Posterior vena cava (tissue), 2 donors: ENCODE measurements around the gene RASSF8. TPM values are rescaled to one million over a fixed set of nuclear protein-coding genes. Genes with fewer than 3 reads are reported as not detected.

Experiments used
- DNase-seq: peaks from one replicate; pipeline ENCODE4 v3.0.0-alpha.2; 2020; ENCODE audit warnings: low spot score
- intact Hi-C, 2 donors: fragments of 100-400 bp; cut with DNase I; formaldehyde crosslinking; loops; one replicate each; pipeline versions ENCODE4 v1.14.1 to v1.14.2; 2022 to 2023
- total RNA-seq, 2 donors: library from RNA; stranded (reverse); fragmentation: NEBNext Ultra II Directional; extraction: Animal tissue kit (Norgen Biotek cat#: 25700); gene quantifications; one replicate each; pipeline ENCODE4 v1.2.1, GENCODE V29; 2021
- donor health status: DM: yes; HTN: yes; CAD: no.
- donor health status: DM: yes; HTN: yes; CAD: no.

Gene RASSF8
- total RNA-seq, 2 donors from 2014 or later: 74.5 to 113 TPM

DNA sequence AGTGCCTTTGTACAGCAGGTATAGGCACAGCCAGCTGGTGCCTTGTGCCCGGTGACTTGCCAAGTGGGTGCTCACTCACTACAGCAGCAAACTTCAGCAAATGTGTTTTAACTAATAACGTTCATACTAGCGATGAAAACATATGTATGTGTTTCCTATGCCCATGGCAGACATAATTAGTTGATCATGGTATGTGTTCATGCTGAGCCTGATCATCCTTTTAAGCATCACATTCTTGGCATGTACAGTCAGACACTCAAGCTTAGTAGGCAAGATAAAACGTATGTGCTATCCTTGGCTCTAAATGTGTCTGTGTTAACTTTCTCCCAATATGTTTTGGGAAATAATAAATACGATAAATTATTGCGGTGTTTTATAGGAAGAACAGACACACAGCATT, 55.6 kb downstream of the RASSF8 start:
- DNase-seq: no peak
- intact Hi-C loops: loop anchor here in 1 of 2 donors (5.0 kb wide), 1 partner anchor 42 kb away; no protein-coding TSS in a partner anchor

DNA sequence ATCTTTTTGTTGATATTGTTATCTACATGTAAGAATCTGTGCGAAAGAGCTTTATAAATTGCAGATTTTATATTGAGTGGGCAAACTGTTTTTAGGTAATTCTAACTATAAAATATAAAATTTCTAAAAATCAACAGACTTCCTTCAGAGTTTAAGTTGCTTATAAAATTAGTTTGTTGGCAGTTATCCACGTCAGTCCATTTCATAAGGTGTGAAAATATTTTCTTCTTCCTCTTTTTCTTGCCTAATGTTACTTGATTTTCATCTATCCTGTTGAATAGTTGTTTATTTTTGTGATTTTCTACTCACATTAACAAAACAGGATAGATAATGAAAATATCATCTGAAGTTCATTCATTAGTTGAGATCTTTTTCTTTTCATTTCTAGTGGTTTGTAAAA, 58.0 kb downstream of the RASSF8 start:
- intact Hi-C loops: no loop called here
- no peak for DNase-seq

- no peak for DNase-seq
- intact Hi-C loops: no loop called here
Measured at GRCh38 chr12:26017484-26018211, 59.2 kb downstream of the RASSF8 start.

DNA sequence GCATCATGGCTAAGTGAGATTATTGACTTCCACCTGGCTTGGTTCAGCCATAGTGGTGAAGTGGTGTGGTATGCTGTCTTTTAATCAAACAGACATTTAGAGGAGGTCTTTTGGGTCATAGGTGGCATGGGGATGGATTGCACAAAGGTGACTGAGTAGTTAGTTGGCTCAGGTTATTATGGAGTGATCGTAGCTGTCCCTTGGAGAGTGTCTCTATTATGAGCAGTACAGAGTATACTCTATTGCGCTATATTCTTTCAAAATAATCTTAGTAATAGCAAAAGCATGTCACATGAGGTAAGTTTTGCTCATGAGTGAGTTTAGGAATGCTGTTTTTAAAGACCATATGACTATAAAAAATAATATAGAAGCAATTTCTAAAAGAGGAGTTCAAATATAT, 60.4 kb downstream of the RASSF8 start:
- no peak for DNase-seq
- intact Hi-C loops: no loop called here

DNA sequence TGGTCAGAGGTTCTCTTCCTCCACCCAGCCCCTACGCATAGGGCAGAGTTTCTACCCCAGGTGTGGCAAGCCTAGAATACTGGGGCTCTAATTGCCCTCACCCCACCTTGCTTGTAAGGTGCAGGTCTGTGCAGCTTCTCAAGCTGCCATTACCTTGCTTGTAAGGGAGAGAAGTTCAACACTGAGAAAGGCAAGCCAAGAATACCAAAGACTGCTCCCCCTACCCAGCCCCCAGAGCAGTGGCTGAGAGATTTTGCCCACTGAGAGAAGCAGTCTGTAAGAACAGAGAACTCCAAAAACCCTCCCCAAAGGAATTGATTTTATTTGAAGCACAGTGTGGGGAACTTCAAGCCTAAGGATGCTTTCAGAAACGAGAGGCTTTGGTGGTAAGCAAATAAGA, 63.1 kb downstream of the RASSF8 start:
- no peak for DNase-seq
- intact Hi-C loops: loop anchor here (10.0 kb wide), 3 partner anchors 57 to 587 kb away; no protein-coding TSS in a partner anchor

- intact Hi-C loops: loop anchor here (10.0 kb wide), 3 partner anchors 57 to 587 kb away; no protein-coding TSS in a partner anchor
- no peak for DNase-seq
Measured at GRCh38 chr12:26022043-26022442, 63.6 kb downstream of the RASSF8 start.

- intact Hi-C loops: loop anchor here (10.0 kb wide), 3 partner anchors 62 to 592 kb away; no protein-coding TSS in a partner anchor
- DNase-seq: no peak
Measured at GRCh38 chr12:26026713-26027112, 68.2 kb downstream of the RASSF8 start.

DNA sequence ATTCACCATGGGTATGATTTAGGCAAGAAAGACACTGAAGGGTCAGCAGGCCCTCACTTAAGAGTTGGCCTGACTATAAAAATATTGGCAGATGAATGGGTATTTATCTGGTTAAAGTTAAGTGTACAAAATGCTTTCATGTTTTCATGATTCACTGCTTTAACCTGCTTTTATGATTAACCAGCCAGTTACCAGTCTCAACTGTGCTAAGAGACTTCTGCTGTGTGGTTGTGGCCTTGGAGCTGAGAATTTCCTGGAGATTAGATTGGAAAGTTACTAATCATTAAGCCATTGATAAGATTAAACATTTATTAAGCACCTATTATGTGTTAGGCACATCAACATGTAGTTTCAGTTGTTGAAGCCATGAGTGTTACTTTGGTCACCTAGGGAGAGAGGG, 68.9 kb downstream of the RASSF8 start:
- intact Hi-C loops: loop anchor here (10.0 kb wide), 3 partner anchors 63 to 593 kb away; no protein-coding TSS in a partner anchor
- DNase-seq: no peak

DNA sequence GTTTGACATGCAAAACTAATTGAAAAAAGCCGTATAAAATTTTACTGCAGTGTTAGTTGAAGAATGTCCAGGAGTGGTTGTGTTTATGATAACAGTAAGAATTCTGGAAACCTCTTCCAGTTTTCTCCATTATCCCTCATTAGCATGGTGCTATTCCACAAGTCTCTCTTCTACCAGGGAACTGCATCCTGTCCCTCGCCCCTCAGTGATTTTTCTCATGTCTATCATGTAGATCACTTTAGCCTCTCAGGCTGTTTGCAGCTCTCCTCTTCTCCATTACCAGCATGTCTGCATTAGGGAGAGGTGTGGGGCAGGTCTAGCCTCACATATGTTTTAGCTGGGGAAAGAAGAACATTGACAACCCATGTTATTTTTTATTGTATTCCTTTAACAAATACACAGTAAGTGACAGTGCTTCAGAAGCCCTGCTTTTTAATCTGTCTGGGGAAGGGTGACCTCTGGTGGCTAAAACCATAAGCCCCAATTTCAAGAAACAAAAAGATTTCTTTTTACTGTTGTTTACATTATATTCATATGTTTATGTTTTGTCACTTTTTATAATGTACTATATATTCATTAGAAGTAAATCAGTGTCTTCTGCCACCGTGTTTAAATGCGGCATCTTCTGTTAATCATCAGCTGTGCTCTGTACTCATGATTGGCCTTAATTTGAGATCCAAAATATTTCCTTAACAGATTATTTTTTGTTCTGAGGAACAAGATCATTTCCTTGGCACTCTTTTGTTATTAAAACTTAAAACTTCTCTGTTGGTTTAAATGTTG, 70.7 kb downstream of the RASSF8 start:
- intact Hi-C loops: loop anchor here (10.0 kb wide), 3 partner anchors 64 to 594 kb away; no protein-coding TSS in a partner anchor
- DNase-seq: no peak

GRCh38 chr12:26029736-26030022, 71.2 kb downstream of the RASSF8 start:
- no peak for DNase-seq
- intact Hi-C loops: loop anchor here (10.0 kb wide), 3 partner anchors 65 to 595 kb away; no protein-coding TSS in a partner anchor

DNA sequence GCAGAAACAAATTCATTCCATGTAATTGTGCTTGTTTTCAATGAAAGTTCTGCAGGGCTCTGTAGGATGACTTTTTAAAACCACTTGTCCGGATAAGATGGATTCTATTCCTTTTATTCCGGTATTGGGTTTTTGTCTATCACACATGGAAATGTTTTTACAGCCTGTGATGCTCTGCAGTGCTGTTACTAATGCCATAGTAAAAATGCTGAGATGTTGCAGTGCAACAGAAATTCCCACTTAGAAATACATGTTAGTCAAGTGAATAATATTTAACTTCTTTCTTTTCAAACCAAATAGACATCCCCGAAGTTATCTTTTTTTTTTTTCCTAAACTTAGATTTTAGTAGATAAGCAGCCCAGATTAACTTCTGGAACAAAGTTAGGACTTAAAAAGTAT, 71.9 kb downstream of the RASSF8 start:
- intact Hi-C loops: no loop called here
- no peak for DNase-seq

- intact Hi-C loops: no loop called here
- no peak for DNase-seq
Measured at GRCh38 chr12:26031318-26031717, 72.8 kb downstream of the RASSF8 start.

- intact Hi-C loops: no loop called here
- DNase-seq: no peak
Measured at GRCh38 chr12:26031827-26032226, 73.3 kb downstream of the RASSF8 start.

- DNase-seq: no peak
- intact Hi-C loops: no loop called here
Measured at GRCh38 chr12:26032290-26032689, 73.8 kb downstream of the RASSF8 start.

- intact Hi-C loops: no loop called here
Measured at GRCh38 chr12:26032719-26033241, 74.3 kb downstream of the RASSF8 start.

GRCh38 chr12:26034371-26035142, 76.1 kb downstream of the RASSF8 start:
- DNase-seq: no peak
- intact Hi-C loops: no loop called here

More at GRCh38 chr12:26032719-26033241, 74.3 kb downstream of the RASSF8 start:
- no peak for DNase-seq

DNA sequence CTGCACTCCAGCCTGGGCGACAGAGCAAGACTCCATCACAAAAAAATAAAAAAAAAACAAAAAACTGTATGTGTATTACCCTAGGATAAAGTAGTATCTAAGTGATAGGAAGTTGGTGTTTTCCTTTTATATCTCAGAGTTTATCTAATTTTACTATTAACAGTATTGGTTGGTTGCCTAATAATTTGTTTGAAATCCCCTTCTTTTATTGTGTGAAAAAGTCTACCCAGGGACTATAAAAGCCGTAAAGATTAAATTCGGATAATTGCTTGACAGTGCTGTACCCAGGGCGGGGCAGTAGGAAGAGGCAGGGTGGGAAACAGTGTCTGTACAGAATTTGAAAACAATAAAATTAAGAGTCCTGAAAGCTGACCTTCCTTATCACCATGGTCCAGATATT, 78.4 kb downstream of the RASSF8 start:
- DNase-seq: no peak
- intact Hi-C loops: no loop called here

- intact Hi-C loops: no loop called here
- DNase-seq: no peak
Measured at GRCh38 chr12:26037615-26038220, 79.2 kb downstream of the RASSF8 start.

DNA sequence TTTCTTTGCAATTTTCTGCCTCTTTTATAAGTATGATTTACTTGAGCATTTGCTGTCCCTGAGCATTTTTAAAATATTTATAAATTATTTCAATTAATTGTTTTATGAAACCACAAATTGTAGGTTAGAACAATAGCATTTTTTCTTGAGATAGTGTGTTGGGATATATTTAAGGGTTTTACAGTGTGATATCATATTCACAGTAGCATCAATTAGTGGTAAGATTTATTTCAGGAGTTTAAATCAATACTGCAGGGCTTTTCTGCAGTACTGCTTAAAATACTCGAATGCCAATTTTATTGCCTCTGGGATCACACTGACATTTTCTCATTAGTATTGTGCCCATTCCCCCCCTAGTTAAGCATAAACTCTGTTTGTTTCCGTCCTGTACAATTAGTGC, 84.2 kb downstream of the RASSF8 start:
- intact Hi-C loops: no loop called here

More for the DNA sequence above, 84.2 kb downstream of the RASSF8 start:
- no peak for DNase-seq
